HG03432 (cell line): Measurements from ENCODE around the gene ZNF217.
A peak's percentile ranks its signal among the peaks of the same experiment; 100 is the strongest.
"Not testable (repeated sequence)": the region's sequence is repeated elsewhere in the genome, so short reads cannot be mapped to it uniquely, and the experiment has no call there.

Experiments used
- ATAC-seq: cut with Tn5 transposase; IDR thresholded peaks from one replicate; pipeline ENCODE4 v1.9.1; 2021; ENCODE audit warnings: mild to moderate bottlenecking, moderate library complexity; ENCODE audit not compliant: unreplicated experiment

Gene ZNF217

DNA sequence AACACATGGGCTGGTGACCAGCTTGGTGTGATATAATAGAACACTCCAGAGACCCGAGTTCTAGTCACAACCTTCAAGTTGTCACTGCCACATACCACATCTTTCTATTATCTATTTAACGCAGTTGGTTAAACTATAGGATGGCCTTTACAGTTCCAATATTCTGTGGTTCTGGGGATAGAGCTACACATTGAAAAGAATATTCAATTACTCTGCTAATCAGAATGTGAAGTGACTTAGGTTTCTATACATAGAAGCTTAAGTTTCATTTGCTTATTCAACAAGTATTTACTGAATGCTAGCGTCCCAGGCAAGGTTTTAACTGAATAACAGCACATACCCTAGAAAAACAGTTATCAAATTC is 9.1 kb downstream of the ZNF217 start:
- not testable (repeated sequence) for ATAC-seq

DNA sequence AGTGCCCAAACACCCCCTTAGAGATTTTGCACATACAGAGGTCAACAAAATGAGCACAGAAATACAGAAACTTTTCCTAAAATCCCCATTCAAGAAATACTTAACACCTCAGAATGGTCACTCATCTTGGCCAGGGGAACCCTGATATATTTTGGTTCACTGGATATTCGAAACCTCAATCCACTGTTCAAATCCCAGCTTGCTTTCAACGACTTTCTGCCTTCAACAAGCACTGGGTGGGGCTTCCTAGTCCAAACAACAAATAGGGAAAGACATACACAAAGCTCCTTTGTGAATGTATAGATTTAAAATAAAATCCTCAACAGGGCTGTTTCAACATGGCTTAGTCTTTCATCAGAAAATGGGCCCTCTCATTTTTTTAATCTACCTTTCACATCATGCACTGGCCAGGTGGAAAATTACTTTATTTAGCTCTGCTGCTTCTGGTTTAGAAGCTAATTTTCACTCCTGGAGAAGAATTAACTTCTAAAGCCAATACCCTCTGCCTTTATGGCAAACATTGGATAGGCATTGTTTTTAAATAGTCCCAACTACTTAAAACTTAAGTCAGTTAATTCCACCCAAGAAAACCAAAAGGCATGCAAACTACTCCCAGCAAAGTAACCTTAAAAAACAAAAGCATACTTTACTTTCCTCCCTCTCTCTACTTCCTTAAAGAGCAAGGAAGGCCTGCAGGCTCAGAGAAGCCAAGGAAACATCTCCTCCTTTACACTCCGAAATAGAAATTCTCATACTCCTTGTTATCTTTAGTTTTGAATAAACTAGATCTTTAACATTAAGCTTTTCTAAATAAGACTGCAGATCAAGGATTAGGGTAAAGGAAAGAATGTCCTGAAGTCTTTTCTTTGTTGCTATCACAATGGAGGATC is 9.7 kb downstream of the ZNF217 start:
- not testable (repeated sequence) for ATAC-seq

- ATAC-seq, result peak; percentile 28
These were observed 10.9 kb downstream of the ZNF217 start for GRCh38 chr20:53582574-53583351.

- ATAC-seq, result no peak
These were observed 11.4 kb downstream of the ZNF217 start for GRCh38 chr20:53582251-53582570.

DNA sequence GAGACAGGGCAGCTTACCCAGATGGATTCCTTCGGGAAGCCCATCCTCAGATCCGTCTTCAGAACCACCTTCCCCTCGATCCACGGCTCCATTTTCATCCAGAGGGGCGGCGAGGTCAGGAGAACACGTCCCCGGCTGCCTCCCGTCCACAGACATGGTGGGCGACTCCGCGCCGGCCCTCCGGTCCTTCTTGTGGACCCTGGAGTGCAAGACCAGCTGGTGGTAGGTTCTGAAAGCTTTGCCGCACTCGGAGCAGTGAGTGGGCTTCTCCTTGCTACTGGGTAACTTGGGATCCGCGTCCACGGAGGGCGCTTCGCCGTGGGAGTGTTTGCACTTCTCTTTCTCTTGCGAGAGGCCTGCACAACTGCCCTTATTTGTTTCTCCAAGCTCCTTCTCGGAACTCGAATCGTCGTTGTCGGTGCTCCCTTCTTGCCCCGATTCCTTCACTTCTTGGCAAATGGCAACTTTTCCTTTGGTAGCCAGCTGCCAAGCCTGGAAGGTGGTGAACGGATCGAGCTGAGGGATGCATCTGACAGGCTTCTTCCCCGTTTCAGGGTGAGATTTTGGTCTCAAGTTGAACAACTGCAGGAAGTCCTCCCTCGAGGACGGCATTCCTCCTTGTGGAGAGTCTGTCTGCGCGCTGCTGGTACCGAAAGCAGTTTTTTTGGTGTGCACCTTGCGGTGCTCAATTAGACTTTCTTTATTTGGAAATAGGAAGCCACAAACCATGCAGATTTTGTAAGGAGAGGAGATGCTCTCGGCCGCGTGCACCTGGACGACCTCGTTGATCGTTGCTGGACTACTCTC is 12.0 kb downstream of the ZNF217 start:
- ATAC-seq, result no peak

- ATAC-seq, result no peak
These were observed 13.1 kb downstream of the ZNF217 start for GRCh38 chr20:53580376-53581111.

GRCh38 chr20:53579581-53580375 is 13.9 kb downstream of the ZNF217 start:
- no peak for ATAC-seq

GRCh38 chr20:53579266-53579580 is 14.4 kb downstream of the ZNF217 start:
- ATAC-seq, result no peak

DNA sequence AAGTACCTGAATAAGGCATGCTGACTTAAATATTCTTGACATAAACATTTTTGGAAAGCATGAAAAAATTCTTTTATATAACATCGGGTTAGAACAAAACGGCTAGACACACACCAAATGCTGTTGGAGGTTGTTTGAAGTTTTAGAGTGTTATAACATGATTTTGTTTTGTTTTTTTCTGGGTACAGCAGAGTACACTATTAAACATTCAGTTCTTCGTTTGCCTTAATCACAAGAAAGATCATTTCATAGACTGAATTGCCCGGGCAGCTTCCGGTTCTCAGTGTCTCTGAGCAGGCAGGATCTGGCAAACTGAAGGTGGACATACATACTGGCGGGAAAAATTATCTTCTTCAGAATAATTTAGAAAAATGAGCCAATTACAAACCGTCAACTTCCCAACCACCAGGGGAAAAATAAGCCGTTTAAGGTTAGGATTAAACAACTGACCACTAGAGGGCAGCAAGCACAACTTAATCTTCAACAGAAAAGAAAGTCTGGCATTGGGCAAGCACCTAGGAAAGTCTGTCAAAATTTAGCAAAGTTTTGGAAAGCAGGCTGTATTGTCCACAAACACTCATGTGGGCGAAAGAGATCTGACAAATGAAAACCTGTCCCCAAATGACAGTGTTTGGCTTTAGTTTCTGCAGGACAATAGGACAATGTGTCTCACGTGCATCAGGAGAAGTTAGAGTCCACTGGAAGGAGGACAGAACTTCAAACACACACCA is 15.0 kb downstream of the ZNF217 start:
- ATAC-seq, result no peak

- no peak for ATAC-seq
These were observed 16.9 kb downstream of the ZNF217 start for GRCh38 chr20:53576586-53577318.

DNA sequence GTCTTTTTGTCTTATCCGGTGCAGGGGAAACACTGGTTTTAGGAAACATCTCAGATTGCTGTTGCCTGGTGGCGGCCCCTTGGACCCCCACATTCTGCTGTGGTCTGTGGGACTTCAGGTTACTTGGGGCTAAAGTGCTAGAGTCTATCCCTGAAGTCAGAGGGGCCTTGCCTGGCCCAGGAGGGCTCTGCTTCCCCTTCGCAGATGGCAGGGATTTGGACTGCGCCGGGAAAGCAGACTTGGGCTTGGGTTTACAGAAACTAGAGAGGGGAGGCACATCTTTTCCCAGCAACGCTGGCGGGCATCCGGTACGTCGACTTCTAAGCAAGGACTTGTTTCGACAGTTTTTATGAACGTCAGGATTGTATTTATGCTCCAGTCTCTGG is 17.5 kb downstream of the ZNF217 start:
- no peak for ATAC-seq

DNA sequence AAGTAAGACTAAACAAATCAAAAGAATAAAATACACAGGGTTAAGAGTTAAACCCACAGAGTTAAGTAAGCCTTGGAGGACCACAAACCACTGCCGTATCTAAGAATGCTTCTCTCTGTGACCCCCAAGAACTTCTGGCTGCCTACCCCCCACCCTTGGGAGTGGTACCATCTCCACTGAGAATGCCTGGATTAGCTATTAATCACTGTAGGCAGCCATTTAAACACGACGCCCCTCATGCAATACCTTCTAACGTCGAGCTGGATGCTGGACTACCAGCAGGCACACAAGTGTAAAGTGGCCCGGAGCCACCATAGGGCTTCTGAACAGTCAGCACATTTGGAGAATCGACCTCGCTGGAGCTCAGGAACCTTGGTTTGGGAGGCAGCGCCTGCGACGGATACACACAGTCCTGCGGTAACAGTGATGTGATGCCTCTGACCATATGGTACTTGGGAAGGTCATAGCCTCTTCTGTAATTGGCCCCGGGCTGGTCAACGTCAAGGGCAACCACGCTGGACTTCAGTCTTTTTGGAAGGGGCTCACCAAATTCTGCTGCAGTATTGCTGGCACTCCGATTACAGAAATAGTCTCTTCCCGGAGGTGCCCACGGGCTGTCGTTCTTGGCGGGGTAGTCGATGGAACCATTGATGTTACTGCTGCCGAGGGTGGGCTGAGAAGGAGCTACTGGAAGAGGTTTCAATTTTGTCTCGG is 18.0 kb downstream of the ZNF217 start:
- ATAC-seq, result no peak

- no peak for ATAC-seq
These were observed 18.8 kb downstream of the ZNF217 start for GRCh38 chr20:53574819-53575218.

DNA sequence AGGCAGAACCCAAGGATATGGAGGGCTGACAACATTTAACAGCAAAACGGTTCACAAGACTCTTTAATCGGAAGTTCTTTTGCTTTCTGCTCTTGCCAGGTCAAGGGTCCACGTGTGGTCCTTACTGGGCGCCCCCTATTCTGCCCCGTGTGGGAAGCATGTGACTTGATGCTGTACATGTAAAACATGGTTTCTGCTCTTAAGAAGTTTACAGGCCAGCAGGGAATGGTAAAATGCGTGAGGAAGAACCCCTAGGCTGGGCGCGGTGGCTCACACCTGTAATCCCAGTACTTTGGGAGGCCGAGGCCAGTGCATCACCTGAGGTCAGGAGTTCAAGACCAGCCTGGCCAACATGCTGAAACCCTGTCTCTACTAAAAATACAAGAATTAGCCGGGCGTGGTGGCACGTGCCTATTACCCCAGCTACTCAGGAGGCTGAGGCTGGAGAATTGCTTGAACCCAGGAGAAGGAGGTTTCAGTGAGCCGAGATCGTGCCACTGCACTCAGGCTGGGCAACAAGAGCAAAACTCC is 19.3 kb downstream of the ZNF217 start:
- no peak for ATAC-seq

- no peak for ATAC-seq
These were observed 21.9 kb downstream of the ZNF217 start for GRCh38 chr20:53571555-53572286.

DNA sequence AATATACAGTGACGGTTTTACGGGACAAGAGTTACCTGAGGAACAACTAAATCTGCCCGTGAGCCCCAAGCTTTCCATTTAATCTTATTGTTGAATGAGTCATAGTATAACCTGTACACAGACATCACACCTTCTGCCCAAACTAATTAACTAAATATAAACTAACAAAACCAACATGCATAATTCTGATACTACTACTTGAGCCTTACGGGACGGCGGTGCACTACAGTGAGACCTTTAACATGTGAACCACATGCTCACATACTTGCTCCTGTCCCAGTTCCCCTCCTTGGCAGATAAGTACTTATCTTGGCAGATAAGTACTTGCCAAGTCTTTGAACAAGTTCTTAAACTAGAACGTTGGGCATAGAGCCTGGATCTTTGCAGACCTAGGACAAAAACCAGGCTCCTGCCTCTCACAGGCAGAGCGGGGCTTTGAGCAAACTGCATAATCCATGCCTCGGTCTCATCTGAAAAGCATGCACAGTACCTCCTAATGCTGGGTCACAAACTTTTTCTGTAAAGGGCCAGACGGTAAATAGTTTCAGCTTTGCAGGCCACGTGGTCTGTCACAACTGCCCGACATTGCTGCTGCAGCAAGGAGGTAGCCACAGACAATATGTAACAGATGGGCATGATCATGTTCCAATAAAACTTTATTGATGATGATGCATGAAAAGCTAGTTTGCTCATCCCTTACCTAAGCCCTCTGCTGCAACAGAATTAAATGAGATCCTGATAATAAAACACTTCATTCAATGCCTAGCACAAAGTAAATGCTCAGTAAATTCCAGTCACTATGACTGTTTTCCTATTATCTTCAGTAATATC is 23.0 kb downstream of the ZNF217 start:
- ATAC-seq, result no peak
